ENCODE results near the gene EEF1G.

EEF1G gene

GRCh38 chr11:62546929-62547625, 26.6 kb downstream of the EEF1G start:
- H3K9ac ChIP-seq (ENCODE audit: low read depth, low read length), result peak overlapping the region; percentile 74
- no peaks in the 10 kb centered on the region for H3K9me3 ChIP-seq (ENCODE audit: control insufficient read depth, insufficient read depth, low read length)
- H3K36me3 ChIP-seq (ENCODE audit: insufficient read depth, low read length), result no peaks in the 10 kb centered on the region
- H3K4me1 ChIP-seq (ENCODE audit: insufficient read depth, low read length), result peaks cover 17% of the 10 kb centered on the region

DNA sequence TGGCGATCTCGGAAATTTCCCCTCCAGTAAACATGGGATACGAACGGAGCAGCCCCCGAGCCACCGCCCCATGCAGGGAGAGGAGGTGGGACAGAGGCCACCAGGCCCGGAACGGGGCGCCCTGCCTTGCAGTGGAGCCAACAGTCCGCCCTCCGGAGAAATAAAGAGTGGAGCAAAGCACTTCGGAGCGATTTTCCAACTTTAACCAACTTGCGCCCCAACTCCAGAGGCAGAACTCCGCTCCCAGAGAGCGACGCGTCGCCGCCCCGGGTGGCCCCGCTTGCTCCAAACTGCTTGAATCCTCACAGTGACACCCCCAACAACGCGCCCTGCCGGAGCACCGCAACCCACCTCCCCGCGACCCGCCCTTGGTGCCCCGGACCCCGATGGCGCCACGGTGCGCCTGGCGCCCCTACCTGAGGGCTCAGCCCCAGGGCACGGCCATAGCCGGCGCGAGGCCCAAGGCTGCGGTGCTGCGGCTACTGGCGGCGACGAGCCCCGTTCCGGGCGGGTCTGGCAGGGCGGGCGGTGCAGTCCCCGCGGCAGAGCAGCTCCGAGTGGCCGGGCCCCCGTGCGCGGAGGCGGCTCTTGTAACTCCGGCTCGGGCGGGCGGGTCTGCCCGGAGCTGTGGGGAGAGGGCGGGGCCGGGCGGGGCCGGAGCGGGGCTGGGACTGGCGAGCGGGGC, 27.3 kb downstream of the EEF1G start, which contains the start of gene AHNAK:
Gene AHNAK, minus strand, starts transcription at position 563 of the 685 bp plus-strand sequence. CDS start 10,708 bp downstream, outside the sequence.
- Histone ChIP-seq H3K9ac (ENCODE audit: low read depth, low read length) (peak within 1 kb of the TSS; percentile 74), H3K9me3 (ENCODE audit: control insufficient read depth, insufficient read depth, low read length) (no peaks in the 10 kb centered on the region), H3K36me3 (ENCODE audit: insufficient read depth, low read length) (no peaks in the 10 kb centered on the region), H3K4me1 (ENCODE audit: insufficient read depth, low read length) (peaks cover 14% of the 10 kb centered on the region)

- Histone ChIP-seq H3K4me1 (ENCODE audit: insufficient read depth, low read length) (peaks cover 17% of the 10 kb centered on the region), H3K9ac (ENCODE audit: low read depth, low read length) (peak overlapping the region; percentile 64), H3K36me3 (ENCODE audit: insufficient read depth, low read length) (no peaks in the 10 kb centered on the region), H3K9me3 (ENCODE audit: control insufficient read depth, insufficient read depth, low read length) (no peaks in the 10 kb centered on the region)
Measured at GRCh38 chr11:62545437-62546243, 28.1 kb downstream of the EEF1G start.

DNA sequence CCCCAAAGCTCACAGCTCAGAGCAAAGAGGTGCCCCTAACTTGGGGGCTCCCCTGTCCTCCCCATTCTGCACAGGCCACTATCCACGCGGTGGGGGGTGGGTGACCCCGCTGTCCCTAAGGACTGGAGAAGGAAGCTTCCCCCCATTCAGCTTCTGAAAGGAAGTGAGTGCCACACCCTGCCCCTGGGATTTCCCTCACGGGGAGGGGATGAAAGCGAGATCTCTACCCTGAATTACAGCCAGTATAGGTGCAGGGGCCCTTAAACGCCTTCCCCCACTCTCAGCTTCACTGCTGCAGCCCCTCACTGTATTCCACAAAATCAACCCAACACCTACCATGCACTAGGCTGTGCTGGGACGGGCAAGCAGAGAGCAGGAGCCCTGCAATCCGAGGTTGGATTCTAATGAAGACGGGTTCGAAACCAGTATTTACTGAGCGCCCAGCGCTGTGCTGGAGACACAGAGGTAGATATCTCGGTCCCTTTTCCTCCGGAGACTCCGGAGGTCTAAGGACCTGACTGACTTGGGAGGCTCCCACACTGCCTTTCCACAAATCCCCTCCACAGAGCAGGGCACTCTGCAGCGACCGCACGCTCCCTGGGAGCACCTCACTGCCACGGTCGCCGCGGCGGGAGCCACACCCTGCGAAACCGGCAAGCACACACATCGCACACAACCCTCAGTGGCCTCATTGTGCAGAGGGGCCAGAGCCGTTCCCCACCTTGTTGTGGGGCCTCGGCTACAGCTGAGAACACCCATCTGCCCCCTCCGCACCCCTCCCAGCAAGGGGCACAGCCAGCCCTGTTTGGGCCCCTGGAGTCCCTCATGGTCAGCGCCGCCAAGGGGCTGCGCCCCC, 28.9 kb downstream of the EEF1G start:
- Histone ChIP-seq H3K9ac (ENCODE audit: low read depth, low read length) (peak overlapping the region; percentile 64), H3K36me3 (ENCODE audit: insufficient read depth, low read length) (no peaks in the 10 kb centered on the region), H3K4me1 (ENCODE audit: insufficient read depth, low read length) (peaks cover 18% of the 10 kb centered on the region), H3K9me3 (ENCODE audit: control insufficient read depth, insufficient read depth, low read length) (no peaks in the 10 kb centered on the region)

DNA sequence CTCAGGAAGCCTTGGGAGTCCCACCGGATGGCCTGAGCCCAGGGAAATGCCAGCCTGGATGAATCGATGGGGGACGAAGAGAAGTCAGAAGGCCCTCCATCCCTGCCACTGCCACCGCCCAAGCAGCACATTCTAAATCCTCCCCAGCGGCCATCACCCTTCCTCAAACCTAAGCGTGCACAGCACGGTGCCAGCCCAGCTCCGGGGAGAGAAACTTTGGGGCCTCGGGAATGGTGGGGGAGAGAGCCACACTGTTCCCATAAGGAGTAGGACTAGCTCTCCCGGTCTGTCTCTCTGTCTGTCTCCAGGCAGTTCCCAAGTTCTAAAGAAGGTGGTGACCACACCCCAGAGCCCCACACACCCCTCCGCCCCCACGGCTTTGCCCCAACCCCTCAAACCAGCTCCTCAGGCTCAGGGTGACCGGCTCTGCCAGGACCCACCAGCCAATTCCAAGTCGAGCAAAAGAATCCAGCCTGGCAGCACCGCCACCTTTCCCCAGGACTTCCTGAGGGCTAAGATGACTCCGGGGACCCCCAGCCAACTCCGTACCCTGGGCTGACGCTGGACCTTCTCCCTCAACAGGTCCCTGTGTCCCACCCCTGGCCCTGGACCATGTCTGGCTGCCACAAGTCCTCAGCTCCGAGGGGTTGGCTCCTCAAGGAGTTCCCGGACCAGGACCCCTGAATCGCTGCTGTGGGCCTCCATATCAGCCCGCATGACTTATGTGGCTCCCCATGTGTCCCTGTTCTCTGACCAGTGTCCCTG, 29.8 kb downstream of the EEF1G start:
- H3K9ac ChIP-seq (ENCODE audit: low read depth, low read length), result peak overlapping the region; percentile 64; the same call in 1 of the 2 replicates
- no peaks in the 10 kb centered on the region for H3K36me3 ChIP-seq (ENCODE audit: insufficient read depth, low read length)
- H3K4me1 ChIP-seq (ENCODE audit: insufficient read depth, low read length), result peaks cover 27% of the 10 kb centered on the region
- no peaks in the 10 kb centered on the region for H3K9me3 ChIP-seq (ENCODE audit: control insufficient read depth, insufficient read depth, low read length)

- Histone ChIP-seq H3K36me3 (ENCODE audit: insufficient read depth, low read length) (no peaks in the 10 kb centered on the region), H3K4me1 (ENCODE audit: insufficient read depth, low read length) (peaks cover 28% of the 10 kb centered on the region)
Measured at GRCh38 chr11:62542750-62543567, 30.7 kb downstream of the EEF1G start.

GRCh38 chr11:62542111-62542745, 31.5 kb downstream of the EEF1G start:
- no peaks in the 10 kb centered on the region for H3K36me3 ChIP-seq (ENCODE audit: insufficient read depth, low read length)
- H3K9me3 ChIP-seq (ENCODE audit: control insufficient read depth, insufficient read depth, low read length), result no peaks in the 10 kb centered on the region
- H3K4me1 ChIP-seq (ENCODE audit: insufficient read depth, low read length), result peaks cover 23% of the 10 kb centered on the region
- peak overlapping the region; percentile 9; the same call in 1 of the 2 replicates for H3K9ac ChIP-seq (ENCODE audit: low read depth, low read length)

More at GRCh38 chr11:62542750-62543567, 30.7 kb downstream of the EEF1G start:
- peak overlapping the region; percentile 19; the same call in 1 of the 2 replicates for H3K9ac ChIP-seq (ENCODE audit: low read depth, low read length)
- no peaks in the 10 kb centered on the region for H3K9me3 ChIP-seq (ENCODE audit: control insufficient read depth, insufficient read depth, low read length)

DNA sequence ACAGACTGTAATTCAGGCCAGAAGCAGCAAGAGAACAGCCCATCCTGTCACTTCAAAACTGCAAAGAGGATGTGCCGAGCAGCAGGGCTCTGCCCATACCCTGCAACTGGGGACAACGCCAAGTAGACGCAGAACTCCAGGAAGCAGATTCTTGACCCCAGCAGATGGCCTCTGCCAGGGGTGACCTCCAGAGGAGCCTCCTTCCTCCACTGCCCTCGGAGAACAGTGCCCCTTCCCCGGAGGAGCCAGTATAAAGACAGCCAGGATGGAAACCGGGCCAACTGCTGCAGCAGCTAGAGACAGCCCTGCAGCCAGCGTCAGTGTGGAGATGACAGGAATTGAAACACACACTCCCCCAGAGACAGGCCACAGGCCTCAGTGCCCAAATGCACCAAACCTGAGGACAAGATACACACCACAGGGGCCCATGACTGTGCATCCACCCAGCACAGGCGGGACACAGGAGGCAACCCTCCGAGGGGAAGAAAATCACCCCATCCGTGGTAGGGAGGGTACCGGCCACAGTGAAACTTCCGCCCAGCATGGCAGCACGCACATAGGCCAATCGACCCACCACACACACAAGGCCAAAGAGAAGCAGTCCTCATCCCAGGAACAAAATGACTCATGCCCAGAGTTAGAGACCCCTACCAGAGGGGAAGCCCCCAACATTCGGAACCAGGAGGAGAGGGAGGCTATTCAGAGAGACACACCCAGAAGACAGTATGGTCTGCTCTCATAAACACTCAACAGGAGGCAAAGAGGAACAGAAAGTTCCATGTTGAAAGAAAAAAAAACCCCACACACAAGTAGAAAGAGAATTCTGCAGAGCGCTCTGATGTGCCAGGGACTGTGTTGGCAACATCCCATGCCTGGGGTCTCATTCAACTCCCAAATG, 32.6 kb downstream of the EEF1G start:
- H3K9me3 ChIP-seq (ENCODE audit: control insufficient read depth, insufficient read depth, low read length), result no peaks in the 10 kb centered on the region
- H3K4me1 ChIP-seq (ENCODE audit: insufficient read depth, low read length), result peaks cover 23% of the 10 kb centered on the region
- no peak overlapping the region for H3K9ac ChIP-seq (ENCODE audit: low read depth, low read length)
- no peaks in the 10 kb centered on the region for H3K36me3 ChIP-seq (ENCODE audit: insufficient read depth, low read length)

DNA sequence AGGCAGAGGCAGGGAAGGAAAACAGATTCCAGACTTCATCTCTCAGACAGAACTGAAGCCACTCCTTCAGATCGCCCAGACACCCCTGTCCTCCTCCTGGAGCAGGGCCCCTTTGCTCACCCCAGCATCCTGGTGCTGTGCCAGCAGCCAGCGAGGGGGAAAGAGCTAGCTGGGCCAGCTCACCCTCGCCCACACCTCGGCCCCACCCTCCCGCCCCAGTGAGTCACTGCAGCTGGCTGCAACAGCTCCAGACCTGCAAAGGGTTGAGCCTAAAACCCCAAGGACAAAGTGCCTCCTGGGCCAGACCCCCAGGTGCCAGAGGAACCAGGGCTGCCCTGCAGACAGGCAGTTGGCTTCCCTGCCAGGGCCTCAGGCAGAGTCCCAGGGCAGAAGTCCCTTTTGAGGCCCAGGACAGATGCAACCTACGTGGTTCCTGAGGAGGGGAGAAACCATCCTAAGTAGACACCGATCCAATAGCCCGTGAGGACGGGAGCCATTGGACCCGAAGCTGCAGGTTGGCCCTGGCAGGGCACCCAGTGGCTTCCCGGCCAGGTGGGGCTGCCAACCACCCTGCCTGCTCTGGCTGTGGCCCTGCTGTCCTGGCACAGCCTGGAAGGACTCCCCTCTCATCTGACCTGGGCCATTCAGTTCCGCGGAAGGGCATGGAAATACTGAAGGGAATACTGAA, 34.3 kb downstream of the EEF1G start:
- Histone ChIP-seq H3K36me3 (ENCODE audit: insufficient read depth, low read length) (no peaks in the 10 kb centered on the region), H3K9me3 (ENCODE audit: control insufficient read depth, insufficient read depth, low read length) (no peaks in the 10 kb centered on the region), H3K4me1 (ENCODE audit: insufficient read depth, low read length) (peaks cover 23% of the 10 kb centered on the region), H3K9ac (ENCODE audit: low read depth, low read length) (no peak overlapping the region)

DNA sequence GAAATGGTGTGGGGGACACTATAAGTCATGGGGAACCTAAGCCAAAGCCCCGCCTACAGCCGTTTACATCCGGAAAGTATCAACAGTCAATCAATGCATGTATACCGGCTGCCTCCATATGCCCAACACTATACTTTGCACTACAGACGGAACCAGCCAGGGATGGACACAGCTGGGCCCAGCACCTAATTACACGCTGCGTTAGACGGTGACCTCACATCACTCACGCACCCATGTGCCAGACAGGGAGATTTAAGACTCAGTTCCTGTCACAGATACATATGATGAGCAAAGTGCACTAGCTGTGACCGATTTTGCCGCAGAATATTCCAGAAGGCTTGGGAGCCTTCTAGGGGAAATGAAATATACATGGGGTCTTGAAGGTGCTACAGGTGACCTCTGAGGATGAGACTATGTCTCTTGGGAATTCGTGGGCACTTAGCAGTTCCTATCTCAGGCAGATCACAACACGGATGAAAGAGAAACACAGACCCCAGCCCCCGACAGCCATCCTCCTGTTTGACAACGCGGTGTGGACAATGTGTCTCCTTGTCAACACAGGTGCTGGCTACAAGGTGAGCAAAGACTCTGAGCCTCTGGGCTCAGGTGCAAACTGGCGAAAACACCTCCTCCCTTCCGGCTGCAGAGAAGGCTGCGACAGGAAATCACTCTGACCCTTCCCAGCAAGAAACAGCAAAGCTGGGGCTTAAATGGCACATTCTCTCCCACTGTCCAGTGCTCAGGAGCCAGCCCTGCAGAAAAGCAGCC, 35.0 kb downstream of the EEF1G start:
- Histone ChIP-seq H3K36me3 (ENCODE audit: insufficient read depth, low read length) (no peaks in the 10 kb centered on the region), H3K4me1 (ENCODE audit: insufficient read depth, low read length) (peaks cover 22% of the 10 kb centered on the region), H3K9me3 (ENCODE audit: control insufficient read depth, insufficient read depth, low read length) (no peaks in the 10 kb centered on the region), H3K9ac (ENCODE audit: low read depth, low read length) (no peak overlapping the region)

All from ES-I3 (cell line).